ENCODE measurements around the gene ANKRD50. TPM values are rescaled to one million over a fixed set of nuclear protein-coding genes. Genes with fewer than 3 reads are reported as not detected.

Gene ANKRD50
- total and polyA plus RNA-seq, 2 of the 13 experiments (the other 11 are each of a cell fraction or from before 2014, with no cell fraction given): 2.4 to 4.4 TPM

DNA sequence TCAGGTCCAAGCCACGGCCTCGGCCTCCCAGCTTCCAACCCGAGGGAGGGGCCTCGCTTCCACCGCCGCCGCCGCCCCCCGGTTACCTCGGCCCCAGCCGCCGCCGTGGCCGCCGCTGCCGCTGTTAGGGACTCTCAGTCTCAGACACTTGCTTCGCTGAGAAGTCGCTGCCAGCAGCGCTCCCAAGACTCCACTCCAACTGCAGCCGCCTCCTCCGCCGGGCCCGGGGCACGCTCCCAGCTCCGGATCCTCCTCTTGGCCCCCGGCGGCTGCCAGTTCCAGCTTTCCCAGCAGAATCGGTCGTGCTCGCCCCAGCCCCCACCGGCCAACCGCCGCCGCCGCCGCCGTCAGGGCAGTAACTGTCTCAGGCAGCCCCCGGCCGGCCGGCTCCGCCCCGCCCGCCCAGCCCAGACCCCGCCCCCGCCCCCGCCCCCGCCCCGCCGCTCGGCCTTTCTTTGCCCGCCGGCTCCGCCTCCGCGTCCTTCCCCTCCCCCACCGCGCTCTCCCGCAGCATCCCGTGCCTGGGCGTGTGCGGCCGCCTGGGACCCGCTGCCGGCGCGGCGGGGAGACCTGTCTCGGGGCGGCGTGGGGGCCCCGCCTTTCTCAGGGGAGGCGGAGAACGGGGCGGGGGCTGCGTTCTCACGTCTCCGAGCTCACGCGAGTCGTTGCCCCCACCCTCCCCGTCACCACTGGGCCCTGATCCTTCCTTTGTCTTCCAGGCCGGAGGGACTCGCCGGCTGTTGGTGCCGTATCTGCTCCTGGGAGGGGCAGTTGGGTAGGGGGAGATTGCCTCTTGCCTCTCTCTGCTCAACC, at the start of gene ANKRD50 (continued):
- no peak for TF ChIP-seq STAG1 (CRISPR knock-in tag; IDR thresholded peaks at IDR 0.05)
- no peak; the same call in 1 of the 2 replicates for TF ChIP-seq MTA1 (CRISPR knock-in tag; IDR thresholded peaks at IDR 0.05; ENCODE audit: borderline replicate concordance)
- TF ChIP-seq TERF1 (CRISPR knock-in tag; IDR thresholded peaks at IDR 0.05): no peak
- no peak for TF ChIP-seq ZFP36L2 (CRISPR knock-in tag; IDR thresholded peaks at IDR 0.05)
- no peak for TF ChIP-seq ZNF546 (CRISPR knock-in tag; conservative IDR thresholded peaks at IDR 0.05)
- no peak for TF ChIP-seq FOXP1 (IDR thresholded peaks at IDR 0.05)
- TF ChIP-seq FOXP1 (CRISPR knock-in tag; IDR thresholded peaks at IDR 0.05): no peak
- TF ChIP-seq PRMT3 (CRISPR knock-in tag; IDR thresholded peaks at IDR 0.05; ENCODE audit: borderline replicate concordance, low read depth): no peak; the same call in 1 of the 2 replicates
- no peak for TF ChIP-seq HNF4A (CRISPR knock-in tag; IDR thresholded peaks at IDR 0.05)
- TF ChIP-seq ZNF691 (CRISPR knock-in tag; IDR thresholded peaks at IDR 0.05; ENCODE audit: borderline replicate concordance, low read depth): no peak
- TF ChIP-seq ZNF770 (CRISPR knock-in tag; IDR thresholded peaks at IDR 0.05): no peak
- no peak for TF ChIP-seq KAT2B (IDR thresholded peaks at IDR 0.05; ENCODE audit: borderline replicate concordance, low read depth, low read length)
- no peak for TF ChIP-seq TSC22D2 (CRISPR knock-in tag; IDR thresholded peaks at IDR 0.05; ENCODE audit: borderline replicate concordance)
- TF ChIP-seq ZBTB21 (CRISPR knock-in tag; IDR thresholded peaks at IDR 0.05): no peak
- TF ChIP-seq, protein P1, sequence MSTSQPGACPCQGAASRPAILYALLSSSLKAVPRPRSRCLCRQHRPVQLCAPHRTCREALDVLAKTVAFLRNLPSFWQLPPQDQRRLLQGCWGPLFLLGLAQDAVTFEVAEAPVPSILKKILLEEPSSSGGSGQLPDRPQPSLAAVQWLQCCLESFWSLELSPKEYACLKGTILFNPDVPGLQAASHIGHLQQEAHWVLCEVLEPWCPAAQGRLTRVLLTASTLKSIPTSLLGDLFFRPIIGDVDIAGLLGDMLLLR (CRISPR knock-in tag; IDR thresholded peaks at IDR 0.05): no peak
- no peak for TF ChIP-seq CEBPG (CRISPR knock-in tag; IDR thresholded peaks at IDR 0.05)
- TF ChIP-seq ZNF564 (CRISPR knock-in tag; IDR thresholded peaks at IDR 0.05): no peak; the same call in 1 of the 2 replicates
- TF ChIP-seq, protein P2, sequence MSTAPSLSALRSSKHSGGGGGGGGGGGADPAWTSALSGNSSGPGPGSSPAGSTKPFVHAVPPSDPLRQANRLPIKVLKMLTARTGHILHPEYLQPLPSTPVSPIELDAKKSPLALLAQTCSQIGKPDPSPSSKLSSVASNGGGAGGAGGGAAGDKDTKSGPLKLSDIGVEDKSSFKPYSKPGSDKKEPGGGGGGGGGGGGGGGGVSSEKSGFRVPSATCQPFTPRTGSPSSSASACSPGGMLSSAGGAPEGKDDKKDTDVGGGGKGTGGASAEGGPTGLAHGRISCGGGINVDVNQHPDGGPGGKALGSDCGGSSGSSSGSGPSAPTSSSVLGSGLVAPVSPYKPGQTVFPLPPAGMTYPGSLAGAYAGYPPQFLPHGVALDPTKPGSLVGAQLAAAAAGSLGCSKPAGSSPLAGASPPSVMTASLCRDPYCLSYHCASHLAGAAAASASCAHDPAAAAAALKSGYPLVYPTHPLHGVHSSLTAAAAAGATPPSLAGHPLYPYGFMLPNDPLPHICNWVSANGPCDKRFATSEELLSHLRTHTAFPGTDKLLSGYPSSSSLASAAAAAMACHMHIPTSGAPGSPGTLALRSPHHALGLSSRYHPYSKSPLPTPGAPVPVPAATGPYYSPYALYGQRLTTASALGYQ (CRISPR knock-in tag; IDR thresholded peaks at IDR 0.05): no peak
- TF ChIP-seq ZBTB42 (CRISPR knock-in tag; IDR thresholded peaks at IDR 0.05): no peak
- no peak for TF ChIP-seq JARID2 (CRISPR knock-in tag; IDR thresholded peaks at IDR 0.05; ENCODE audit: insufficient replicate concordance)
- no peak; the same call in 1 of the 2 replicates for TF ChIP-seq BORCS8-MEF2B (CRISPR knock-in tag; IDR thresholded peaks at IDR 0.05)
- TF ChIP-seq ZNF781 (CRISPR knock-in tag; IDR thresholded peaks at IDR 0.05; ENCODE audit: borderline replicate concordance, not compliant biosample characterization): no peak
- TF ChIP-seq ZNF256 (CRISPR knock-in tag; conservative IDR thresholded peaks at IDR 0.05): no peak
